SK-N-SH treated with all-trans-retinoic acid at 6 μM for 48 hours (cell line): ENCODE results near the gene NFIL3.

Experiments
- ESRRG ChIP-seq: fragments of 250-450 bp; sonication (Bioruptor Pico); IDR thresholded peaks from 2 replicates; pipeline ENCODE4 v1.6.1; 2021; ENCODE audit warnings: mild to moderate bottlenecking
- ZNF70 ChIP-seq: fragments of 450-650 bp; formaldehyde crosslinking; IDR thresholded peaks from 2 replicates; pipeline ENCODE4 v1.5.0; 2020; ENCODE audit warnings: mild to moderate bottlenecking, moderate library complexity
- TF ChIP-seq, protein P1 (sequence below): fragments of 250-450 bp; sonication (Bioruptor Pico); IDR thresholded peaks from 2 replicates; pipeline ENCODE4 v1.8.0; 2021; ENCODE audit warnings: low read depth, mild to moderate bottlenecking, moderate library complexity, borderline replicate concordance
- TF ChIP-seq, protein P2 (sequence below): fragments of 250-450 bp; sonication (Bioruptor Pico); IDR thresholded peaks from 2 replicates; pipeline ENCODE4 v1.5.0; 2020; ENCODE audit warnings: mild to moderate bottlenecking, moderate library complexity

Gene NFIL3

DNA sequence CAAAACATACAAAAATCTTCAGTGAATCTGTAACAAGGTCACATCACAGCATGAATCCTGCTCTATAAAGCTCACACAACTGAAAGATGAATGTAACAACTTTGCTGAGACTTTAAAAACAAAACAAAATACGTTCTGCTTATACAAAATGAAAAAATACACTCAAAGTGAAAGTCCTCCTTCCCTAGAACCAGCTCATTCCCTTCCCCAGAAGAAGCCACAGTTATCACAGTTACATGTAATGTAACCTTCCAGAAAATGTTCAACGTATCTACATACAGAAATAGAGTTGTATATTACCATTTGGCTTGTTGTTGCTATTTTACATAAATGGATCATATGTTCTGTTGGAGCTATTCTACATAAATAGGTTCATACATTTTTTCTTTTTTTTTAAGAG lies 64.5 kb downstream of the NFIL3 start (continued):
- TF ChIP-seq, protein P1, sequence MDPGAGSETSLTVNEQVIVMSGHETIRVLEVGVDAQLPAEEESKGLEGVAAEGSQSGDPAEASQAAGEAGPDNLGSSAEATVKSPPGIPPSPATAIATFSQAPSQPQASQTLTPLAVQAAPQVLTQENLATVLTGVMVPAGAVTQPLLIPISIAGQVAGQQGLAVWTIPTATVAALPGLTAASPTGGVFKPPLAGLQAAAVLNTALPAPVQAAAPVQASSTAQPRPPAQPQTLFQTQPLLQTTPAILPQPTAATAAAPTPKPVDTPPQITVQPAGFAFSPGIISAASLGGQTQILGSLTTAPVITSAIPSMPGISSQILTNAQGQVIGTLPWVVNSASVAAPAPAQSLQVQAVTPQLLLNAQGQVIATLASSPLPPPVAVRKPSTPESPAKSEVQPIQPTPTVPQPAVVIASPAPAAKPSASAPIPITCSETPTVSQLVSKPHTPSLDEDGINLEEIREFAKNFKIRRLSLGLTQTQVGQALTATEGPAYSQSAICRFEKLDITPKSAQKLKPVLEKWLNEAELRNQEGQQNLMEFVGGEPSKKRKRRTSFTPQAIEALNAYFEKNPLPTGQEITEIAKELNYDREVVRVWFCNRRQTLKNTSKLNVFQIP (CRISPR knock-in tag) = no peak
- no peak for TF ChIP-seq ZNF70
- no peak for TF ChIP-seq ESRRG (CRISPR knock-in tag)
- TF ChIP-seq, protein P2, sequence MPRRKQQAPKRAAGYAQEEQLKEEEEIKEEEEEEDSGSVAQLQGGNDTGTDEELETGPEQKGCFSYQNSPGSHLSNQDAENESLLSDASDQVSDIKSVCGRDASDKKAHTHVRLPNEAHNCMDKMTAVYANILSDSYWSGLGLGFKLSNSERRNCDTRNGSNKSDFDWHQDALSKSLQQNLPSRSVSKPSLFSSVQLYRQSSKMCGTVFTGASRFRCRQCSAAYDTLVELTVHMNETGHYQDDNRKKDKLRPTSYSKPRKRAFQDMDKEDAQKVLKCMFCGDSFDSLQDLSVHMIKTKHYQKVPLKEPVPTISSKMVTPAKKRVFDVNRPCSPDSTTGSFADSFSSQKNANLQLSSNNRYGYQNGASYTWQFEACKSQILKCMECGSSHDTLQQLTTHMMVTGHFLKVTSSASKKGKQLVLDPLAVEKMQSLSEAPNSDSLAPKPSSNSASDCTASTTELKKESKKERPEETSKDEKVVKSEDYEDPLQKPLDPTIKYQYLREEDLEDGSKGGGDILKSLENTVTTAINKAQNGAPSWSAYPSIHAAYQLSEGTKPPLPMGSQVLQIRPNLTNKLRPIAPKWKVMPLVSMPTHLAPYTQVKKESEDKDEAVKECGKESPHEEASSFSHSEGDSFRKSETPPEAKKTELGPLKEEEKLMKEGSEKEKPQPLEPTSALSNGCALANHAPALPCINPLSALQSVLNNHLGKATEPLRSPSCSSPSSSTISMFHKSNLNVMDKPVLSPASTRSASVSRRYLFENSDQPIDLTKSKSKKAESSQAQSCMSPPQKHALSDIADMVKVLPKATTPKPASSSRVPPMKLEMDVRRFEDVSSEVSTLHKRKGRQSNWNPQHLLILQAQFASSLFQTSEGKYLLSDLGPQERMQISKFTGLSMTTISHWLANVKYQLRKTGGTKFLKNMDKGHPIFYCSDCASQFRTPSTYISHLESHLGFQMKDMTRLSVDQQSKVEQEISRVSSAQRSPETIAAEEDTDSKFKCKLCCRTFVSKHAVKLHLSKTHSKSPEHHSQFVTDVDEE (CRISPR knock-in tag) = no peak
- TF ChIP-seq, all 23 proteins: peak for 0
